ENCODE measurements around the gene CDK5RAP2.

The CDK5RAP2 gene

GRCh38 chr9:120375316-120375715, 204.7 kb downstream of the CDK5RAP2 start:
- no peak for DNase-seq

DNA sequence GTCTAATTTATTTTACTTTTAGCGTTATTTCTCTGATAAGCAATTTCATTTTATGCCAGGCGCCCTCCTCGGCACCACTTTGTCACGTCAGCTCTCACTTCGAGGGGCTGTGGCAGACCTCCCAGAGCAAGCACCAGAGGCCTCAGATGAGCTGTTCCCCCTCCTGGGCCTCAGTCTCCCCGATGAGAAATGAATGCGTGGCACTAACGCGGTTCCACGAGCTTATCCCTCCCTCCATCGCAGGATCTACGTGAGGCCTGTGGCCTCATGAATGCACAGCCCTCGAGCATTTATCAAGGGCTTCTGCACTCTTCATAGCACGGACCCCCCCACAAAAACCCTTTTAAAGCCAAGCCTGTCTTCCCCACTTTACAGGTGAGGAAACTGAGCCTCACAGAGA, 205.2 kb downstream of the CDK5RAP2 start:
- DNase-seq, result no peak

DNA sequence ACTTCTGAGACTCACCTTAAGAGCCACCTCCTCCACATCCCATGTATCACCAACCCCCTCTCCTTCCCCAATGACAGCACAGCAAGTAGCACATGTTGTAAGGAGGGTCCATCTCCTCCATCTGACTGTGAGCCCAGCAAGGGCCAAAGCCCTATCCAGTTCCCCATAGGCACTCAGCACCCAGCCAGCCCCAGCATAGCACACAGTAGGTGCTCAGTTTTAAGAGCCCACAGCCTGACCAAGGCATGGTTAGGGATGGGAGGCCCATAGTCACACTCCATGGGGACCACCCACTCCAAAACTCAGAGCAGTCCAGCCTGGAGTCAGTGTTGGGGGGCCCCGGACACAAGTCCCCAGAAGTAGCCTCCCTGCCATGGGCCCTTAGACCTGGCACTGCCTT, 205.7 kb downstream of the CDK5RAP2 start:
- no peak for DNase-seq

GRCh38 chr9:120372040-120372439, 207.9 kb downstream of the CDK5RAP2 start:
- no peak for DNase-seq

DNA sequence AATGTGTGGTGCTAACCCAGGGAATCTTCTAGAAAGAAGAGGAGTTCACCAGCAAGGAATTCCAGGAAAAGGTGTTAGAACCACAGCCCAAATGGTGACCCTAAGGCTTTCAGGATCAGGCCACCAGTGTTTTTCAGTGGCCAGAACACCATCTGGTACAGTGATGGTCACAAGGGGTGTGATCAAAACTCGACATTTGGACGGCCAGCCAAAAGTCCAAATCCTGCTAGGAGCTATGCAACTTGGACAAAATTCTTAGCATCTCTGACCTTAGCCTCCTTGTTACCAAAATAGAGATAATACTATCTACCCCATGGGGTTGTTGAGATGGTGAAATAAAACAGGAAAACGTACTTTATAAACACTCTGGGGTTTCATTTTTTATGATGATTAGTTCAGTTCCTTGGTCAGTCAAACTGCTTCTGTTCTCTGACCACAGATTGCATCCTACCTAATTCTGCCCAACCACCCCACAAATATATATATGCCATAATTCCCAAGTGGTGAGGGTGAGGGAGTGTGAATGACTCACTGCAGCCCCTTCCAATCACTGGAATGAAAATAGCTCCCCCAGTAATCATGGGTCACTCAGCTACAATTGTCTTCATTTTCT, 210.3 kb downstream of the CDK5RAP2 start:
- no peak for DNase-seq

DNA sequence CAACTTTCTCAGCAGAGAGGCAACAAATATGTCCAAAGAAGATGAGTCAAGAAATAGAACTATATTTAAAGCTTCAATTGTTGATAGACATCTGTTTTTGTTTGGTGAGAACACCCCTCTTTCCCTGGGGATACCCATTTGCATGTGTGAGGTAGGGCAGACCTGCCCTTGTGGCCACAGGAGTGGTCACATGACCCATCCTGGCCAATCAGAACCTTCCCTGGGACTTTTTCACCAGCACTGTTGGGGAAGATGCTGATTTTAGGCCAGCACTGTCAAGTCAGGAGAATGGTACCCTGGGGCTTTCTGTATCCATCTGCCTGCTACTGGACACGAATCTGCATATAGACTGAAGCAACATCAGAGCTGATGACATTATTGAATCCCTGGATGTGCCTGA, 211.2 kb downstream of the CDK5RAP2 start:
- no peak for DNase-seq

DNA sequence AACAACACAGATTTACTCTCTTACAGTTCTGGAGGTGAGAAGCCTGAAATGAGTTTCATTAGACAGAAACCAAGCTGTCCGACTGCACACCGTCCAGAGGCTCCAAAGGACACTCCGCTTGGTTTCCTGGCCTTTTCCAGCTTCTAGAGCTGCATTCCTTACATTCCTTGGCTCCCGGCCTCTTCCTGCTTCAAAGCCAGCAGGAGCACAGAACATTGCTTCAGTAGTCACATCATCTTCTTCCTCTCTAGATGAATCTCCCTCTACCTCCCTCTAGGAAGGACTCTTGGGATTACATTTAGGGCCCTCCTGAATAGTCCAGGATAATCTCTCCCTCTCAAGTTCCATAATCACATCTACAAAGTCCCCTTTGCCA, 213.3 kb downstream of the CDK5RAP2 start:
- no peak for DNase-seq

GRCh38 chr9:120365386-120365785, 214.6 kb downstream of the CDK5RAP2 start:
- no peak for DNase-seq

DNA sequence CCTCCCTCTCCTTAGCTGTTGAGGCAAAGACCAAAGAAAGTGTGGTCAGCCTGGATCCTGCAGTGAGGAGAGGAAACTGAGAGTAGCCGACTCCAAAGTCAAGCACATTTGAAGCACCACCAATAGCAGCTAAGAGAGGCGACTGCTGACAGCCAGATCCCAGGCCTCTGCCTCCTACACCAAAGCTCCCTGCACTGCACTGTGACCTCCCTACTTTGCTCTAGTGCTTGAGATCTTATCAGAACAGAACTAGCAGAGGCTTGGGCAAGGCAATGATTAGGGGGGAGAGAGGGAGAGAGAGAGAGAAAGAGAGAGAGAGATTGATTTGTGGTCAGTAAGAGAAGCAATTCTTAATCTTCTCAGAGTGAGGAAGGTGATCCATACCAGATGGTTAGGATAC, 216.3 kb downstream of the CDK5RAP2 start:
- no peak for DNase-seq

DNA sequence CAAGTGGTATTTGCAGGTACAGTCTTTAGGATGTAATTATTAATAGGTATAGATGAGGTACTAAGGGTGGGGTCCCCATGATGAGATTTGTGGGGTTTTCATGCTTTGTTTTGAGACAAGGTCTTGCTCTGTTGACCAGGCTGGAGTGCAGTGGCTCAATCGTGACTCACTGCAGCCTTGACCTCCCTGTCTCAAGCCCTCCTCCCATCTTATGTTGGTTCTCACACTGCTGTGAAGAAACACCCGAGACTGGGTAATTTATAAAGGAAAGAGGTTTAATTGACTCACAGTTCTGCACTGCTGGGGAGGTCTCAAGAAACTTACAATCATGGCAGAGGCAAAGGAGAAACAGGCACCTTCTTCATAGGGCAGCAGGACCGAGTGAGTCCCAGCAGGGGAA, 217.5 kb downstream of the CDK5RAP2 start:
- no peak for DNase-seq

GRCh38 chr9:120361551-120361950, 218.4 kb downstream of the CDK5RAP2 start:
- no peak for DNase-seq

DNA sequence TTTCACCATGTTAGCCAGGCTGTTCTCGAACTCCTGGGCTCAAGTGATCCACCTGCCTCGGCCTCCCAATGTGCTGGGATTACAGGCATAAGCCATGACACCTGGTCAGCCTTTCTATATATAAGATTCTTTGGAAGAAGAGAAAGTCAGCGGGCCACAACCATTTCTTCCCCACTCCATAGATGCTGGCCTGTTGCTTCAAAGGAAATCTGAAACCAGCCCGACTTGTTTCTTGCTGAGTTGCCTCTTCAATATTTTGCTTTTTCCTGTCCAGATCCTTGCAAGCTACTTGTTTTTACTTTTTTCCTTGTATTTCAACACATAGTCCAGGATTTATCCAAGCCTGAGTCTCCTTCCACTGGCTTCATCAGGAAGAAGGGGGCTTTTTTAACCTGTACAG, 219.5 kb downstream of the CDK5RAP2 start:
- DNase-seq, result no peak

- DNase-seq, result no peak
These were observed 219.9 kb downstream of the CDK5RAP2 start for GRCh38 chr9:120360046-120360445.

DNA sequence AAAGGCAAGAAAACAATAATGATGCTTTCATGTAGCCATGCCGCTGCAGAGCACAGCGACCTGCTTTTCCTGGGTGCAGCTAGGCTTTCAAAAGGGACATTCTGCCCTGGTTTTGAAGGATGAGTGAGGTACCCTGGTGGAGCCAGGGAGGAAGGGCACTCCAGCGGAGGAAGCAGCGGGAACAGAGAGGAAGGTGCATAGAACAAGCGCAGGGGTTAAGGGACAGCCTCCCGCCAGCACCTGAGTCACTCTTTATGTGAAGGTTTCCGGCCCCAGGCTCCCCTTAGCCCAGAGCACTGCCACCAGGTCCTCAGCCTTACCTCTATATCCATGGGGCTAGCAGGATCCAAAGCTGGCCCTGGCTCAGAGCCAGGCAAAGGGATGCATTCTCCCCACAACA, 221.1 kb downstream of the CDK5RAP2 start:
- no peak for DNase-seq

- no peak for DNase-seq
These were observed 226.5 kb downstream of the CDK5RAP2 start for GRCh38 chr9:120353506-120353905.

GRCh38 chr9:120351106-120351505, 228.9 kb downstream of the CDK5RAP2 start:
- DNase-seq, result no peak

- DNase-seq, result no peak
These were observed 229.4 kb downstream of the CDK5RAP2 start for GRCh38 chr9:120350596-120350995.

GRCh38 chr9:120348951-120349429, 231.0 kb downstream of the CDK5RAP2 start:
- DNase-seq, result no peak

GRCh38 chr9:120345379-120345778, 234.6 kb downstream of the CDK5RAP2 start:
- DNase-seq, result no peak

DNA sequence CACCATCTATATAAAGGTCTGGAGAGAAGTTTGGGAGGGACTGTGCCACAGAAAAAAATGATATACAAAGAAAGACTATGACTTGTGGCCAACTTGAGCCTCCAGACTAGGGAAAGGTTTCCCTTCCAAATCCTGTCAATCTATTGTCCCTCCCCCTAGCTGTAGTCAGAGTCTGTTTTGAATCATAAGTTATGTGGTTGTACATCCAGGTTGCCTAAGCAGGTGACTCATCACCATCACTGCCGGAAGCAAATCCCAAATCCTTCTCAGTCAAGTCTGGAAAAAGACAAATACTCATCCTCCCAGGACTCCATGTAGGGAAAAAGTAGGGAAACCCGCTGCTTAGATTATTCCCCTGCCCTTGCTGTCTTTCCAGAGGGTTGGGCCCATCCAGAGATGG, 235.7 kb downstream of the CDK5RAP2 start:
- DNase-seq, result no peak

GRCh38 chr9:120343416-120343815, 236.6 kb downstream of the CDK5RAP2 start:
- DNase-seq, result no peak

Measured in CD4-positive, alpha-beta T cell treated with Interleukin-12 subunit alpha and Interleukin-12 subunit beta, for 1 hour (primary cell).